Liver (tissue), 9 donors: ENCODE measurements around the gene KLK7. TPM values are rescaled to one million over a fixed set of nuclear protein-coding genes. Genes with fewer than 3 reads are reported as not detected.

Experiments used
- DNase-seq: peaks from one replicate; pipeline ENCODE4 v3.0.0-alpha.2; 2017; ENCODE audit warnings: low spot score
- H3K27ac ChIP-seq, 2 donors: one replicate each; pipeline ENCODE4 v1.7.0; 2013; ENCODE audit warnings: inconsistent platforms in 2 of 2, low read length in 2 of 2, control low read depth in 1 of 2, low read depth in 1 of 2, mild to moderate bottlenecking in 1 of 2
- H3K27me3 ChIP-seq, 4 donors: one replicate each; pipeline versions ENCODE4 v1.6.1 to v1.7.0; 2013; ENCODE audit warnings: low read length in 3 of 4, inconsistent platforms in 1 of 4, mild to moderate bottlenecking in 1 of 4, moderate library complexity in 1 of 4; ENCODE audit not compliant: control insufficient read depth in 4 of 4, insufficient read depth in 4 of 4
- H3K36me3 ChIP-seq, 4 donors: one replicate each; pipeline versions ENCODE4 v1.6.1 to v1.7.0; 2013; ENCODE audit warnings: low read length in 3 of 4, mild to moderate bottlenecking in 3 of 4, low read depth in 1 of 4, moderate library complexity in 1 of 4; ENCODE audit not compliant: control insufficient read depth in 4 of 4, insufficient read depth in 3 of 4
- H3K4me1 ChIP-seq, 4 donors: one replicate each; pipeline versions ENCODE4 v1.6.1 to v1.7.0; 2013; ENCODE audit warnings: low read length in 3 of 4, mild to moderate bottlenecking in 3 of 4, moderate library complexity in 1 of 4; ENCODE audit not compliant: control insufficient read depth in 4 of 4, insufficient read depth in 4 of 4
- H3K4me3 ChIP-seq, 3 donors: one replicate each; pipeline versions ENCODE4 v1.6.1 to v1.7.0; 2013; ENCODE audit warnings: low read length in 3 of 3, control low read depth in 1 of 3, low read depth in 1 of 3, mild to moderate bottlenecking in 1 of 3
- H3K9ac ChIP-seq, 2 donors: one replicate each; pipeline ENCODE4 v1.7.0; 2013; ENCODE audit warnings: low read length in 2 of 2, mild to moderate bottlenecking in 2 of 2, moderate library complexity in 2 of 2, control low read depth in 1 of 2, low read depth in 1 of 2
- H3K9me3 ChIP-seq, 4 donors: one replicate each; pipeline versions ENCODE4 v1.6.1 to v1.7.0; 2013; ENCODE audit warnings: low read length in 3 of 4; ENCODE audit not compliant: control insufficient read depth in 4 of 4
- ATF3 ChIP-seq: IDR thresholded peaks from 2 replicates; pipeline ENCODE4 v1.6.1; 2016; ENCODE audit warnings: antibody characterized with exemption
- CTCF ChIP-seq: fragments of 150-350 bp; IDR thresholded peaks from 2 replicates; pipeline ENCODE4 v1.5.1; 2017; ENCODE audit warnings: improper control_type of control experiment, low read depth, low read length; ENCODE audit not compliant: missing input control
- EGR1 ChIP-seq, 2 donors: IDR thresholded peaks; 2 replicates each; pipeline ENCODE4 v1.6.1; 2016 to 2018; ENCODE audit warnings: antibody characterized with exemption in 2 of 2, low read depth in 2 of 2
- FOXA1 ChIP-seq: IDR thresholded peaks from 2 replicates; pipeline ENCODE4 v1.6.1; 2016; ENCODE audit warnings: antibody characterized with exemption
- FOXA2 ChIP-seq: IDR thresholded peaks from 2 replicates; pipeline ENCODE4 v1.6.1; 2016; ENCODE audit warnings: antibody characterized with exemption
- GABPA ChIP-seq, 2 donors: IDR thresholded peaks in 1 of 2; conservative IDR thresholded peaks in 1 of 2; 2 replicates each; pipeline ENCODE4 v1.6.1; 2016; ENCODE audit warnings: antibody characterized with exemption in 2 of 2, mild to moderate bottlenecking in 1 of 2, moderate library complexity in 1 of 2
- HNF4A ChIP-seq, 2 donors: conservative IDR thresholded peaks; 2 replicates each; pipeline ENCODE4 v1.6.1; 2016; ENCODE audit warnings: antibody characterized with exemption in 2 of 2, mild to moderate bottlenecking in 2 of 2
- HNF4G ChIP-seq: IDR thresholded peaks from 2 replicates; pipeline ENCODE4 v1.6.1; 2016; ENCODE audit warnings: antibody characterized with exemption
- JUND ChIP-seq, 2 donors: IDR thresholded peaks; 2 replicates each; pipeline ENCODE4 v1.6.1; 2016; ENCODE audit warnings: antibody characterized with exemption in 2 of 2
- MAX ChIP-seq: IDR thresholded peaks from 2 replicates; pipeline ENCODE4 v1.6.1; 2016; ENCODE audit warnings: antibody characterized with exemption
- NR2F2 ChIP-seq: IDR thresholded peaks from 2 replicates; pipeline ENCODE4 v1.6.1; 2016; ENCODE audit warnings: antibody characterized with exemption
- RAD21 ChIP-seq, 2 donors: IDR thresholded peaks; 2 replicates each; pipeline ENCODE4 v1.6.1; 2016; ENCODE audit warnings: antibody characterized with exemption in 2 of 2, mild to moderate bottlenecking in 2 of 2
- RXRA ChIP-seq, 2 donors: IDR thresholded peaks; 2 replicates each; pipeline ENCODE4 v1.6.1; 2017 to 2018; ENCODE audit warnings: antibody characterized with exemption in 2 of 2, mild to moderate bottlenecking in 1 of 2
- SP1 ChIP-seq: IDR thresholded peaks from 2 replicates; pipeline ENCODE4 v1.6.1; 2018; ENCODE audit warnings: antibody characterized with exemption, mild to moderate bottlenecking
- TAF1 ChIP-seq: conservative IDR thresholded peaks from 2 replicates; pipeline ENCODE4 v1.6.1; 2016; ENCODE audit warnings: antibody characterized with exemption, mild to moderate bottlenecking
- YY1 ChIP-seq: IDR thresholded peaks from 2 replicates; pipeline ENCODE4 v1.6.1; 2016; ENCODE audit warnings: antibody characterized with exemption, mild to moderate bottlenecking
- ZBTB33 ChIP-seq: IDR thresholded peaks from 2 replicates; pipeline ENCODE4 v1.6.1; 2016; ENCODE audit warnings: antibody characterized with exemption
- WGBS: extraction: QIAGEN DNeasy Blood & Tissue Kit; methylation state at CpG from one replicate; pipeline ENCODE4 v1.1.7; 2013; 5-methylcytosine and 5-hydroxymethylcytosine counted together
- polyA plus RNA-seq, 2 donors: library from polyadenylated mRNA; stranded (reverse) in 1 of 2; unstranded in 1 of 2; fragments of 200-250 nt in 1 of 2; fragments of >200 nt in 1 of 2; fragmentation: Nextera tagmentation in 1 of 2; extraction: Ambion mirVana in 1 of 2; gene quantifications; one replicate each; pipeline versions ENCODE4 v1.2.1 to v1.2.3, GENCODE V29; 2013 to 2015
- total RNA-seq, 2 donors: library from RNA; depleted of rRNA; stranded (reverse); fragments of >200 nt; gene quantifications; one replicate each; pipeline ENCODE4 v1.2.3, GENCODE V29; 2014
- donor health status: healthy.
- donor health status: healthy.
- donor health status: healthy.
- donor health status: healthy.
- donor health status: healthy.

KLK7 gene
- total and polyA plus RNA-seq, 4 donors, result not detected

GRCh38 chr19:51030631-51031030 lies 46.9 kb upstream of the KLK7 start:
- Histone ChIP-seq H3K27me3 (peaks cover 0 to 4% (median 0%) of the 10 kb centered on the region in 4 donors), H3K4me3 (no peak overlapping the region), H3K9ac (no peak overlapping the region), H3K27ac (no peak overlapping the region), H3K9me3 (peaks cover 0 to 3% (median 0%) of the 10 kb centered on the region in 4 donors), H3K4me1 (no peaks in the 10 kb centered on the region), H3K36me3 (no peaks in the 10 kb centered on the region)
- TF ChIP-seq MAX, result no peak
- TF ChIP-seq FOXA1, result no peak
- no peak for TF ChIP-seq ZBTB33
- TF ChIP-seq GABPA (IDR thresholded peaks at IDR 0.05 in 1 of 2, conservative IDR thresholded peaks at IDR 0.05 in 1 of 2), result no peak
- TF ChIP-seq JUND (IDR thresholded peaks at IDR 0.05), result no peak
- DNase-seq, result no peak
- 82% methylated on average over 13 of the region's 13 CpGs for WGBS

GRCh38 chr19:51029718-51030117 lies 46.0 kb upstream of the KLK7 start:
- no peak for DNase-seq
- H3K27ac ChIP-seq, result no peak overlapping the region
- peaks cover 0 to 4% (median 0%) of the 10 kb centered on the region in 4 donors for H3K27me3 ChIP-seq
- H3K36me3 ChIP-seq, result no peaks in the 10 kb centered on the region
- 89% methylated on average over 2 of the region's 2 CpGs for WGBS
- H3K9ac ChIP-seq, result no peak overlapping the region
- peaks cover 0 to 3% (median 0%) of the 10 kb centered on the region in 4 donors for H3K9me3 ChIP-seq
- no peak for TF ChIP-seq GABPA (IDR thresholded peaks at IDR 0.05 in 1 of 2, conservative IDR thresholded peaks at IDR 0.05 in 1 of 2)
- no peak for TF ChIP-seq RXRA (IDR thresholded peaks at IDR 0.05)
- TF ChIP-seq JUND (IDR thresholded peaks at IDR 0.05), result no peak
- TF ChIP-seq HNF4A (conservative IDR thresholded peaks at IDR 0.05), result no peak
- no peak for TF ChIP-seq FOXA2
- TF ChIP-seq SP1, result no peak
- no peak for TF ChIP-seq NR2F2
- TF ChIP-seq EGR1 (IDR thresholded peaks at IDR 0.05; ENCODE audit: low read depth in 2 of 2), result no peak
- TF ChIP-seq RAD21 (IDR thresholded peaks at IDR 0.05), result no peak
- TF ChIP-seq YY1, result no peak
- no peak for TF ChIP-seq ZBTB33
- H3K4me1 ChIP-seq, result no peaks in the 10 kb centered on the region
- H3K4me3 ChIP-seq, result no peak overlapping the region

GRCh38 chr19:51027873-51028272 lies 44.2 kb upstream of the KLK7 start:
- Histone ChIP-seq H3K36me3 (no peaks in the 10 kb centered on the region), H3K9me3 (peaks cover 0 to 3% (median 0%) of the 10 kb centered on the region in 4 donors), H3K27me3 (peaks cover 0 to 8% (median 0%) of the 10 kb centered on the region in 4 donors), H3K4me3 (no peak overlapping the region), H3K27ac (no peak overlapping the region), H3K4me1 (no peaks in the 10 kb centered on the region), H3K9ac (no peak overlapping the region)
- WGBS, result 54% methylated on average over 5 of the region's 5 CpGs
- no peak for DNase-seq
- TF ChIP-seq JUND (IDR thresholded peaks at IDR 0.05) (no peak), FOXA2 (no peak), HNF4G (no peak), HNF4A (conservative IDR thresholded peaks at IDR 0.05) (no peak), TAF1 (no peak), NR2F2 (no peak), FOXA1 (no peak), EGR1 (IDR thresholded peaks at IDR 0.05; ENCODE audit: low read depth in 2 of 2) (no peak), YY1 (no peak), ZBTB33 (no peak), ATF3 (no peak), GABPA (IDR thresholded peaks at IDR 0.05 in 1 of 2, conservative IDR thresholded peaks at IDR 0.05 in 1 of 2) (no peak), CTCF (no peak), SP1 (no peak), RAD21 (IDR thresholded peaks at IDR 0.05) (no peak), RXRA (IDR thresholded peaks at IDR 0.05) (no peak), MAX (no peak)
